Measurements from ENCODE around the gene MCTP1.
"Not testable (repeated sequence)": the region's sequence is repeated elsewhere in the genome, so short reads cannot be mapped to it uniquely, and the experiment has no call there.

The MCTP1 gene

DNA sequence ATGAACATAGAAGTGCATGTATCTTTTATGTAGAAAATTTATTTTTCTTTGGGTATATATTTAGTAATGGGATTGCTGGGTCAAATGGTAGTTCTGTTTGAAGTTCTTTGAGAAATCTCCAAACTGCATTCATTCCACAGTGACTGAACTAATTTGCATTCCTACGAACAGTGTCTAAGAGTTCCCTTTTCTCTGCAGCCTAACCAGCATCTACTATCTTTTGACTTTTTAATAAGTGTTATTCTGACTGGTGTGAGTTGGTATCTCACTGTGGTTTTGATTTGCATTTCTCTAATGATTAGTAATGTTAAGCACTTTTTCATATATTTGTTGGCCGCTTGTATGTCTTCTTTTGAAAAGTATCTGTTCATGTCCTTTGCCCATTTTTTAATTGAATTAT lies 141.0 kb downstream of the MCTP1 start:
- H3K36me3 Mint-ChIP-seq, H3K27me3 Mint-ChIP-seq, H3K4me3 Mint-ChIP-seq: not testable (repeated sequence)

GRCh38 chr5:95142145-95142544 lies 142.7 kb downstream of the MCTP1 start:
- no peak overlapping the region for H3K4me3 Mint-ChIP-seq
- ATAC-seq (replicated peaks) (no peak), DNase-seq (no peak)
- H3K27ac Mint-ChIP-seq: no peak overlapping the region
- H3K27me3 Mint-ChIP-seq: no peaks in the 10 kb centered on the region
- H3K9me3 Mint-ChIP-seq: peaks cover 2 to 5% of the 10 kb centered on the region in 2 donors
- H3K4me1 Mint-ChIP-seq: no peaks in the 10 kb centered on the region
- H3K36me3 Mint-ChIP-seq: no peaks in the 10 kb centered on the region

More for the DNA sequence above, 141.0 kb downstream of the MCTP1 start:
- H3K9me3 Mint-ChIP-seq: peaks cover 11 to 15% of the 10 kb centered on the region in 2 donors
- H3K27ac Mint-ChIP-seq; ATAC-seq (replicated peaks); DNase-seq; H3K4me1 Mint-ChIP-seq: not testable (repeated sequence)

- Mint-ChIP-seq H3K27ac (no peak overlapping the region), H3K36me3 (no peaks in the 10 kb centered on the region), H3K4me3 (no peak overlapping the region), H3K9me3 (no peaks in the 10 kb centered on the region), H3K4me1 (no peaks in the 10 kb centered on the region), H3K27me3 (no peaks in the 10 kb centered on the region)
- DNase-seq: no peak
- ATAC-seq (replicated peaks): no peak
Observed at GRCh38 chr5:95141141-95141540, 143.8 kb downstream of the MCTP1 start.

GRCh38 chr5:95134326-95134725 lies 150.6 kb downstream of the MCTP1 start:
- no peak for ATAC-seq (replicated peaks)
- Mint-ChIP-seq H3K36me3 (no peaks in the 10 kb centered on the region), H3K9me3 (peaks cover 0 to 3% of the 10 kb centered on the region in 2 donors), H3K27me3 (no peaks in the 10 kb centered on the region), H3K4me1 (no peaks in the 10 kb centered on the region), H3K27ac (no peak overlapping the region), H3K4me3 (no peak overlapping the region)
- no peak for DNase-seq

- Mint-ChIP-seq H3K4me1 (no peaks in the 10 kb centered on the region), H3K4me3 (no peak overlapping the region), H3K27ac (no peak overlapping the region), H3K27me3 (no peaks in the 10 kb centered on the region), H3K9me3 (peaks cover 3 to 6% of the 10 kb centered on the region in 2 donors), H3K36me3 (no peaks in the 10 kb centered on the region)
- DNase-seq (no peak), ATAC-seq (replicated peaks) (no peak)
Observed at GRCh38 chr5:95132096-95132495, 152.8 kb downstream of the MCTP1 start.

DNA sequence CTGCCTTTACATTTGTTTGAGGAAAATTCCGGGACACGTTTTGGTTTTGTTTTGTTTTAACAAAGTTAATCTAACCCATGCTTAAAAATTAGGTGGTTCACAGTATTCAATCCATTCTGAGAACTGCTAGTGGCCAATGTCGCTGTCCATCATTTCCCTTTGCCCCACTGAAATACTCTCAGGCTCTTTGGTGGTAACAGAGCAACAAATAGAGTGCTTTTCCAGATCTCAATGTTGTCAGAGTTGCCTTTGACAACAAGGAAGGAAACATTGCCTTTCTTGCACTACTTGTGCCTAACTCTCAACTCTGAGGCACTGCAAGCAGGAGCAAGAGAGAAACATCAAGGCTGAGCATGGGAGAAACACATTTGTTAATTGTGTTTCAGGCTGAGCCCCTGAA lies 154.0 kb downstream of the MCTP1 start:
- Mint-ChIP-seq H3K27ac (no peak overlapping the region), H3K4me1 (no peaks in the 10 kb centered on the region), H3K27me3 (no peaks in the 10 kb centered on the region), H3K36me3 (no peaks in the 10 kb centered on the region), H3K9me3 (peaks cover 3 to 6% of the 10 kb centered on the region in 2 donors), H3K4me3 (no peak overlapping the region)
- DNase-seq (no peak), ATAC-seq (replicated peaks) (no peak)

GRCh38 chr5:95124731-95125130 lies 160.2 kb downstream of the MCTP1 start:
- Mint-ChIP-seq H3K36me3 (no peaks in the 10 kb centered on the region), H3K4me1 (no peaks in the 10 kb centered on the region)

DNA sequence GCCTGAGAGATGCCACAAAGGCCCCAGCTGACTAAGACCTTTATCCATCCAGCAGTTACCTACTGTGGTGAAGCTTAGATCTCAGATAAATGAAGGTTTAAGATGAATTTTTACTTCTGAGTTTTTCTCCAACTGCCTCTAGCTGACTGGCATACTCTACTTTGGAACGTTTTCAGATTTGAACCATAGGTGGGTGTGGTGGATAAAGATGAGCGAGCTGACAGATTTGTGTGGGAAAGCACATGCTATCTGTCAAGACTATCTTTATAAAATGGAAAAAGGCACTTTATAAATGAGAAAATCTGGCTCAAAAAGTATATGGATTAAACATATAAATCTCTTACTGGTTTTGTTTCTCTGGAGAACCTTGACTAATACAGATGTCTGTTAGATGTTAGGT lies 160.8 kb downstream of the MCTP1 start:
- H3K36me3 Mint-ChIP-seq: no peaks in the 10 kb centered on the region
- no peak for ATAC-seq (replicated peaks)
- no peak for DNase-seq
- no peaks in the 10 kb centered on the region for H3K27me3 Mint-ChIP-seq
- H3K4me3 Mint-ChIP-seq: no peak overlapping the region
- no peak overlapping the region for H3K27ac Mint-ChIP-seq
- H3K9me3 Mint-ChIP-seq: peaks cover 0 to 6% of the 10 kb centered on the region in 2 donors
- no peaks in the 10 kb centered on the region for H3K4me1 Mint-ChIP-seq

More at GRCh38 chr5:95124731-95125130, 160.2 kb downstream of the MCTP1 start:
- Mint-ChIP-seq H3K27ac (no peak overlapping the region), H3K9me3 (peaks cover 0 to 6% of the 10 kb centered on the region in 2 donors), H3K4me3 (no peak overlapping the region), H3K27me3 (no peaks in the 10 kb centered on the region)
- no peak for DNase-seq
- no peak for ATAC-seq (replicated peaks)

- no peak overlapping the region for H3K4me3 Mint-ChIP-seq
- H3K27ac Mint-ChIP-seq: no peak overlapping the region
- H3K36me3 Mint-ChIP-seq: no peaks in the 10 kb centered on the region
- ATAC-seq (replicated peaks) (no peak), DNase-seq (no peak)
- no peaks in the 10 kb centered on the region for H3K4me1 Mint-ChIP-seq
- no peaks in the 10 kb centered on the region for H3K27me3 Mint-ChIP-seq
- peaks cover 8 to 9% of the 10 kb centered on the region in 2 donors for H3K9me3 Mint-ChIP-seq
Observed at GRCh38 chr5:95114902-95115301, 170.0 kb downstream of the MCTP1 start.

DNA sequence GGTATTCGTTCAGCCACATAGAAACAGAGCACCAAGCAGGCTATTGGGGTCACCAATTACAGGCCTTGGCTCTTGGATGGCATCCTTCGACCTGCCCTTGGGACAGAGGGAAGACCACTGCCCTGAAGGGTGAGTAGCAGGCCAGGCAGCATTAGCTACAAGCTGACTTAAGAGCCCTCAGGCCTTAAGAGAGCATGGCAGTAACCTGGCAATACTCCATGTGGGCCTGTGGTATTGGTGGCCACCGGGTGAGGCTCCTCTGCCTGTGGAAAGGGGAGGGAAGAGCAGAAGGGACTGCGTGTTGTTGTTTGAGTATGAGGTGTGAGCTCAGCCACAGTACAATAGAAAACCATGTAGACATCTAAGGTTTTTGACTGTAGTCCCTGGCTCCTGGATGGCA lies 170.6 kb downstream of the MCTP1 start:
- H3K27me3 Mint-ChIP-seq: no peaks in the 10 kb centered on the region
- H3K27ac Mint-ChIP-seq: no peak overlapping the region
- H3K4me3 Mint-ChIP-seq: no peak overlapping the region
- no peak for ATAC-seq (replicated peaks)
- H3K4me1 Mint-ChIP-seq: no peaks in the 10 kb centered on the region
- peaks cover 8 to 9% of the 10 kb centered on the region in 2 donors for H3K9me3 Mint-ChIP-seq
- no peaks in the 10 kb centered on the region for H3K36me3 Mint-ChIP-seq
- DNase-seq: no peak

GRCh38 chr5:95113489-95113888 lies 171.4 kb downstream of the MCTP1 start:
- H3K4me3 Mint-ChIP-seq: no peak overlapping the region
- no peak overlapping the region for H3K27ac Mint-ChIP-seq
- peaks cover 8 to 9% of the 10 kb centered on the region in 2 donors for H3K9me3 Mint-ChIP-seq
- ATAC-seq (replicated peaks) (no peak), DNase-seq (no peak)
- no peaks in the 10 kb centered on the region for H3K27me3 Mint-ChIP-seq
- H3K36me3 Mint-ChIP-seq: no peaks in the 10 kb centered on the region
- H3K4me1 Mint-ChIP-seq: no peaks in the 10 kb centered on the region

GRCh38 chr5:95111141-95111540 lies 173.8 kb downstream of the MCTP1 start:
- H3K27me3 Mint-ChIP-seq: no peaks in the 10 kb centered on the region
- no peaks in the 10 kb centered on the region for H3K36me3 Mint-ChIP-seq
- H3K27ac Mint-ChIP-seq: no peak overlapping the region
- DNase-seq (no peak), ATAC-seq (replicated peaks) (no peak)
- peaks cover 6% of the 10 kb centered on the region in 2 donors for H3K9me3 Mint-ChIP-seq
- H3K4me3 Mint-ChIP-seq: no peak overlapping the region
- no peaks in the 10 kb centered on the region for H3K4me1 Mint-ChIP-seq

DNA sequence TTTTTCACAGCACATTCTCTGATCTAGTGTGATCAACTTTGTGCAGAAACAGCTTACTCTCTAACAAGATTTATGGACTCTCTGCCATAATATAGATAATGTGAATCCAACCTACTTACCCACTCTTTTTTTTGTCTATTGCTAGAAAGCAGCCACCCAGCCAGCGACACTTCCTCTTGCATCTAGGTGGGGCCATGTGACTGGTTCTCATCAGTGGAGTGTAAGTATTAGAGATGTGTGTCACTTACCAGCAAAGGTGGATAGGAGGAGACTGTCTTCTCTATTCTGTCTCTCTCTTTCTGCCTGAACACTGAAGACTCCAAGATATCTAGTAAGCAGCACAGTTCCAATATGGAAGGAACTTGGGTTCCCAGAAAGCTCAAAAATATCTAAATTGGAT lies 174.8 kb downstream of the MCTP1 start:
- H3K4me3 Mint-ChIP-seq: no peak overlapping the region
- no peaks in the 10 kb centered on the region for H3K36me3 Mint-ChIP-seq
- peaks cover 2% of the 10 kb centered on the region in 2 donors for H3K9me3 Mint-ChIP-seq
- DNase-seq (no peak), ATAC-seq (replicated peaks) (no peak)
- no peaks in the 10 kb centered on the region for H3K27me3 Mint-ChIP-seq
- no peak overlapping the region for H3K27ac Mint-ChIP-seq
- no peaks in the 10 kb centered on the region for H3K4me1 Mint-ChIP-seq

DNA sequence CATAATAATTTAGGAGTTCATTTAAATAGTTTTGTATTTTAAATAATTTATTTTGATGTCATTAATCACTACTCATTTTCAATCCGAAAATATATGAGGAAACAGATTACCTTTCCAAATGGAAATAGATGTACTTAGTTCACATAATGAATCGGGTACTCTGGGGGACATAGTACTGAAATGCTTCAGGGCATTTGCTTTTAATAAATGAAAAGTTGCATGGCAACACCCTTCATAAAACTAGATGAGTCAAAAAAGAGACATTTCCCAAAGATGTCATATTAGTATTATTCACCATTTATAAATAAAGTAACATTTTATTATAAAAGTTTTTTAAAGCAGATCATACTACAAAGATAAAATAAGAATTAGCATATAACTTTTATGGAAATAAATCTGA lies 177.8 kb downstream of the MCTP1 start:
- H3K27me3 Mint-ChIP-seq: no peaks in the 10 kb centered on the region
- H3K4me1 Mint-ChIP-seq: no peaks in the 10 kb centered on the region
- no peak overlapping the region for H3K4me3 Mint-ChIP-seq
- H3K36me3 Mint-ChIP-seq: no peaks in the 10 kb centered on the region
- H3K9me3 Mint-ChIP-seq: no peaks in the 10 kb centered on the region
- H3K27ac Mint-ChIP-seq: no peak overlapping the region
- ATAC-seq (replicated peaks) (no peak), DNase-seq (no peak)

- Mint-ChIP-seq H3K27ac (no peak overlapping the region), H3K9me3 (no peaks in the 10 kb centered on the region), H3K27me3 (no peaks in the 10 kb centered on the region), H3K4me3 (no peak overlapping the region), H3K36me3 (no peaks in the 10 kb centered on the region), H3K4me1 (no peaks in the 10 kb centered on the region)
- DNase-seq (no peak), ATAC-seq (replicated peaks) (no peak)
Observed at GRCh38 chr5:95105638-95106037, 179.3 kb downstream of the MCTP1 start.

GRCh38 chr5:95102687-95103086 lies 182.2 kb downstream of the MCTP1 start:
- no peaks in the 10 kb centered on the region for H3K9me3 Mint-ChIP-seq
- no peak for DNase-seq
- H3K4me1 Mint-ChIP-seq: no peaks in the 10 kb centered on the region
- no peak overlapping the region for H3K27ac Mint-ChIP-seq
- no peak for ATAC-seq (replicated peaks)
- no peaks in the 10 kb centered on the region for H3K27me3 Mint-ChIP-seq
- no peaks in the 10 kb centered on the region for H3K36me3 Mint-ChIP-seq
- H3K4me3 Mint-ChIP-seq: no peak overlapping the region
